CD4-positive, alpha-beta T cell treated with Interferon alpha-2 for 1 hour (primary cell): ENCODE results near the gene STAM2.
"Not testable (repeated sequence)": the region's sequence is repeated elsewhere in the genome, so short reads cannot be mapped to it uniquely, and the experiment has no call there.

Experiments used
- DNase-seq, 2 donors: peaks; one replicate each; pipeline ENCODE4 v3.0.0-alpha.2; 2020 to 2022

STAM2 gene

GRCh38 chr2:152171718-152172117 is 3.8 kb downstream of the STAM2 start:
- no peak for DNase-seq

- not testable (repeated sequence) for DNase-seq
Observed at GRCh38 chr2:152169158-152169557, 6.4 kb downstream of the STAM2 start.

GRCh38 chr2:152167470-152167869 is 8.1 kb downstream of the STAM2 start:
- DNase-seq = not testable (repeated sequence)

GRCh38 chr2:152167065-152167464 is 8.5 kb downstream of the STAM2 start:
- DNase-seq = no peak

- DNase-seq = no peak
Observed at GRCh38 chr2:152166633-152167032, 8.9 kb downstream of the STAM2 start.

GRCh38 chr2:152165780-152166179 is 9.8 kb downstream of the STAM2 start:
- no peak for DNase-seq

GRCh38 chr2:152165306-152165705 is 10.3 kb downstream of the STAM2 start:
- no peak for DNase-seq

GRCh38 chr2:152163669-152164068 is 11.9 kb downstream of the STAM2 start:
- not testable (repeated sequence) for DNase-seq

- DNase-seq = no peak
Observed at GRCh38 chr2:152162141-152162540, 13.4 kb downstream of the STAM2 start.

- no peak for DNase-seq
Observed at GRCh38 chr2:152161598-152161997, 14.0 kb downstream of the STAM2 start.

GRCh38 chr2:152160378-152160777 is 15.2 kb downstream of the STAM2 start:
- DNase-seq = not testable (repeated sequence)

GRCh38 chr2:152157253-152157652 is 18.3 kb downstream of the STAM2 start:
- no peak for DNase-seq

GRCh38 chr2:152155209-152155608 is 20.4 kb downstream of the STAM2 start:
- DNase-seq = no peak

- DNase-seq = no peak
Observed at GRCh38 chr2:152154462-152154861, 21.1 kb downstream of the STAM2 start.

- no peak for DNase-seq
Observed at GRCh38 chr2:152134488-152135280, 40.9 kb downstream of the STAM2 start.

GRCh38 chr2:152132306-152132705 is 43.3 kb downstream of the STAM2 start:
- DNase-seq = no peak

GRCh38 chr2:152127628-152128027 is 47.9 kb downstream of the STAM2 start:
- DNase-seq = no peak

- no peak for DNase-seq
Observed at GRCh38 chr2:152126664-152127063, 48.9 kb downstream of the STAM2 start.

GRCh38 chr2:152122161-152122560 is 53.4 kb downstream of the STAM2 start:
- no peak for DNase-seq

GRCh38 chr2:152120430-152120829 is 55.1 kb downstream of the STAM2 start:
- DNase-seq = no peak

- no peak for DNase-seq
Observed at GRCh38 chr2:152115952-152116351, 59.6 kb downstream of the STAM2 start.

GRCh38 chr2:152114366-152114765 is 61.2 kb downstream of the STAM2 start:
- no peak for DNase-seq

- not testable (repeated sequence) for DNase-seq
Observed at GRCh38 chr2:152107140-152107539, 68.4 kb downstream of the STAM2 start.

- DNase-seq = no peak
Observed at GRCh38 chr2:152106464-152106863, 69.1 kb downstream of the STAM2 start.

- no peak for DNase-seq
Observed at GRCh38 chr2:152103271-152103670, 72.3 kb downstream of the STAM2 start.
